Kidney glomerular epithelial cell (primary cell): ENCODE results near the gene MDGA2.
A peak's percentile ranks its signal among the peaks of the same experiment; 100 is the strongest.

Source experiments
- DNase-seq: peaks from one replicate; lab custom pipeline; 2025; lab: John Stamatoyannopoulos, UW

Gene MDGA2

GRCh38 chr14:47120645-47121044, 554.8 kb downstream of the MDGA2 start:
- no peak for DNase-seq

- no peak for DNase-seq
Measured at GRCh38 chr14:47103771-47104170, 571.6 kb downstream of the MDGA2 start.

- DNase-seq = no peak
Measured at GRCh38 chr14:47102472-47102871, 572.9 kb downstream of the MDGA2 start.

GRCh38 chr14:47085678-47086077, 589.7 kb downstream of the MDGA2 start:
- no peak for DNase-seq

GRCh38 chr14:47065326-47065725, 610.1 kb downstream of the MDGA2 start:
- no peak for DNase-seq

- no peak for DNase-seq
Measured at GRCh38 chr14:47060050-47060449, 615.4 kb downstream of the MDGA2 start.

- no peak for DNase-seq
Measured at GRCh38 chr14:47057364-47057763, 618.0 kb downstream of the MDGA2 start.

GRCh38 chr14:47044841-47045240, 630.6 kb downstream of the MDGA2 start:
- peak; percentile 7 for DNase-seq

- DNase-seq = peak; percentile 26
Measured at GRCh38 chr14:47040550-47040949, 634.9 kb downstream of the MDGA2 start.

GRCh38 chr14:47039336-47039735, 636.1 kb downstream of the MDGA2 start:
- no peak for DNase-seq

GRCh38 chr14:47022721-47023120, 652.7 kb downstream of the MDGA2 start:
- no peak for DNase-seq

- DNase-seq = no peak
Measured at GRCh38 chr14:47020500-47020899, 654.9 kb downstream of the MDGA2 start.

GRCh38 chr14:47012533-47013280, 662.7 kb downstream of the MDGA2 start:
- DNase-seq = no peak

GRCh38 chr14:47009615-47010014, 665.8 kb downstream of the MDGA2 start:
- DNase-seq = no peak

GRCh38 chr14:47008732-47009131, 666.7 kb downstream of the MDGA2 start:
- no peak for DNase-seq

GRCh38 chr14:46999661-47000060, 675.7 kb downstream of the MDGA2 start:
- no peak for DNase-seq

GRCh38 chr14:46989566-46989965, 685.8 kb downstream of the MDGA2 start:
- DNase-seq = no peak

GRCh38 chr14:46988312-46988711, 687.1 kb downstream of the MDGA2 start:
- DNase-seq = no peak

- DNase-seq = peak; percentile 16
Measured at GRCh38 chr14:46985529-46986380, 689.6 kb downstream of the MDGA2 start.

GRCh38 chr14:46973295-46973694, 702.1 kb downstream of the MDGA2 start:
- DNase-seq = no peak

- DNase-seq = no peak
Measured at GRCh38 chr14:46964378-46964777, 711.0 kb downstream of the MDGA2 start.

GRCh38 chr14:46951103-46951502, 724.3 kb downstream of the MDGA2 start:
- DNase-seq = no peak

GRCh38 chr14:46940611-46941010, 734.8 kb downstream of the MDGA2 start:
- no peak for DNase-seq
